Measurements from ENCODE around the gene PGM1.

Gene PGM1

DNA sequence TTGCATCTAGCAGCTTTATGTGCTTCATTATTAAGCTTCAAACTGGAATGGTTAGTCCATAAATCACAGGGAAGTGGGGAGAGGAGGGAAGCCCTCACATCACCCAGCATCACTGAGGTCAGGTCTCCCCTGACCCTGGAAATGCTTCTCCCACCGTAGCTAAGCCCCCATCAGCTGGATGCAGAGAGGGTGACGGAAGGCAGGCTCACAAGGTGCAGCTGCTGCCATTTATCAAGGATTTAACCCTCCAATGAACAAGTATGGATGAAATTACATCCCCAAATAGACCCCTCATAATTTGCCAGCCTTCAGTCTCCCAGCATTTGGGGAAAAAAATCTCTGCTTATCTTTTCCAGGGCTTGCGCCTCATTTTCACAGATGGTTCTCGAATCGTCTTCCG lies 60.8 kb downstream of the PGM1 start:
- Histone ChIP-seq H3K27me3 (ENCODE audit: control insufficient read depth, insufficient read depth, low read length) (no peaks in the 10 kb centered on the region), H3K4me3 (ENCODE audit: low read depth, low read length) (no peak overlapping the region), H3K9ac (ENCODE audit: low read depth, low read length) (no peak overlapping the region), H3K4me1 (ENCODE audit: control insufficient read depth, insufficient read depth, low read length) (no peaks in the 10 kb centered on the region), H3K36me3 (ENCODE audit: control insufficient read depth, insufficient read depth, low read length) (peaks cover 5% of the 10 kb centered on the region), H3K9me3 (ENCODE audit: control insufficient read depth, insufficient read depth, low read length) (no peaks in the 10 kb centered on the region)

DNA sequence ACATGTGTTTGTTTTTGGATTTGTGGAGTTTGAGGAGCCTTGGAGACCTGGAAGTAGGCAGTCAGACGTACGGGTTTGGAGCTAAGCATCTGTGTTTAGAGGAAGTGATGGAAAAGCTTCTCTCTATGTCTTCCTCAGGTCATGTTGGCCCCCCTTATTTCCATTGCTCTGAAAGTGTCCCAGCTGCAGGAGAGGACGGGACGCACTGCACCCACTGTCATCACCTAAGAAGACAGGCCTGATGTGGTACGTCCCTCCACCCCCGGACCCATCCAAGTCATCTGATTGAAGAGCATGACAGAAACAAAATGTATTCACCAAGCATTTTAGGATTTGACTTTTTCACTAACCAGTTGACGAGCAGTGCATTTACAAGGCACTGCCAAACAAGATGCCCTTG lies 66.2 kb downstream of the PGM1 start:
- Histone ChIP-seq H3K27me3 (ENCODE audit: control insufficient read depth, insufficient read depth, low read length) (no peaks in the 10 kb centered on the region), H3K9me3 (ENCODE audit: control insufficient read depth, insufficient read depth, low read length) (no peaks in the 10 kb centered on the region), H3K4me3 (ENCODE audit: low read depth, low read length) (no peak overlapping the region), H3K4me1 (ENCODE audit: control insufficient read depth, insufficient read depth, low read length) (no peaks in the 10 kb centered on the region), H3K9ac (ENCODE audit: low read depth, low read length) (no peak overlapping the region), H3K36me3 (ENCODE audit: control insufficient read depth, insufficient read depth, low read length) (peaks cover 5% of the 10 kb centered on the region)

DNA sequence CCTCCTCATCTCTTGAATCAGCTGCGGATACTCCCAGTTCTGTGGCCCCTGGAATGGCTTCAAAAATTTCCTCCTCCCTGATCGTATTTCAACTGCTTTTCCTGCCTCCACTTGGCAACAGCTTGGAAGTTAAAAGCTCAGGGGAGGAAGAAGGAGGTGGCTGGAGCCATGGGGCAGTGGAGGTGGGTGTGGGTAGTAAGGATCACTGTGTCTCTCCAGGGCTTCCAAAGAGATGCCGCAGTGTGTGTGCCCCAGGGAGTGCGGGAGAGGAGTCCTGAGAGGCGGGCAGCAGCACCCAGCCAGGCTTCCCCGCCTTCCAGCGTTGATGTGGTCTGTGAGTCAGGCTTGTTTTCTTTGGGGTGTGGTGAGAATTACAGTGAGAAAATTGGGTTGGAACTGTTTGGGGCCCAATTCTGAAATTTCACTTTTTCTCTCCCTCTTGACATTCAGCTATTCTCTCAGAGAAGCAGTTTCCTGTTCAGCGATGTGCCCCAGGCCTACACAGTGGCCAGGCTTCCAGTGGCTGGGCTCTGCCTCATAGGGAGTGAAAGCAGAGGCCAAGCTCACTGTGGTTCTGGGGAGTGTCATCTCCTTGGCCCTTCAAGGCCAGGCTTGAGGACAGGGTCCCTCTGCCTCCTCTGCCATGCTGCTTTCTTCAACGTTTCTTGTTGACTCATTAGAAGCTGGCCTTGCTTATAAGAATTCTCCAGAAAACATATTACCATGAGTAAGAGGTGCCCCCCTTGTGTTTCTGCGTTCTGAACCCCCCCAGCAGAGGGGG lies 69.0 kb downstream of the PGM1 start:
- no peaks in the 10 kb centered on the region for H3K36me3 ChIP-seq (ENCODE audit: control insufficient read depth, insufficient read depth, low read length)
- H3K27me3 ChIP-seq (ENCODE audit: control insufficient read depth, insufficient read depth, low read length), result no peaks in the 10 kb centered on the region
- no peak overlapping the region for H3K9ac ChIP-seq (ENCODE audit: low read depth, low read length)
- H3K4me1 ChIP-seq (ENCODE audit: control insufficient read depth, insufficient read depth, low read length), result peaks cover 2% of the 10 kb centered on the region
- H3K4me3 ChIP-seq (ENCODE audit: low read depth, low read length), result no peak overlapping the region
- H3K9me3 ChIP-seq (ENCODE audit: control insufficient read depth, insufficient read depth, low read length), result no peaks in the 10 kb centered on the region

DNA sequence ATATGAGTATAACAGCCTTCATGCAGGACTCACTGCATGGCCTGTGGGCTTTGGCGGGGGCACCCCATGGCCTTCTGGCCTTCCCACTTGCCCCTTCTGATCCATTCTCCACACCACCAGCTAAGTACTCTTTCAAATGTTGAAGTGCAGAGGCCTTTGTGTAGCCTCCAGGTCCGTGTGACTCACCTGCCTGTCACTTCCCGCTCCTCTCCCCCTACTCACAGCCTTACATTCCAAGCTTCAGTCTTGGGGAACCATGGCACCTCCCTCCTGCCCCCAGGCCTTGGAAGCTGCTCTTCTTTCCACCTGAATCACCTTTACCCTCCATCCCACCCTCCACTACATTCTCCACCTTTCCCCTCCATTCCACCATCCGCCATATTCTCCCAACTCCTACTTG lies 69.6 kb downstream of the PGM1 start:
- Histone ChIP-seq H3K27me3 (ENCODE audit: control insufficient read depth, insufficient read depth, low read length) (no peaks in the 10 kb centered on the region), H3K4me3 (ENCODE audit: low read depth, low read length) (no peak overlapping the region), H3K4me1 (ENCODE audit: control insufficient read depth, insufficient read depth, low read length) (peaks cover 2% of the 10 kb centered on the region), H3K36me3 (ENCODE audit: control insufficient read depth, insufficient read depth, low read length) (no peaks in the 10 kb centered on the region), H3K9me3 (ENCODE audit: control insufficient read depth, insufficient read depth, low read length) (no peaks in the 10 kb centered on the region), H3K9ac (ENCODE audit: low read depth, low read length) (no peak overlapping the region)

DNA sequence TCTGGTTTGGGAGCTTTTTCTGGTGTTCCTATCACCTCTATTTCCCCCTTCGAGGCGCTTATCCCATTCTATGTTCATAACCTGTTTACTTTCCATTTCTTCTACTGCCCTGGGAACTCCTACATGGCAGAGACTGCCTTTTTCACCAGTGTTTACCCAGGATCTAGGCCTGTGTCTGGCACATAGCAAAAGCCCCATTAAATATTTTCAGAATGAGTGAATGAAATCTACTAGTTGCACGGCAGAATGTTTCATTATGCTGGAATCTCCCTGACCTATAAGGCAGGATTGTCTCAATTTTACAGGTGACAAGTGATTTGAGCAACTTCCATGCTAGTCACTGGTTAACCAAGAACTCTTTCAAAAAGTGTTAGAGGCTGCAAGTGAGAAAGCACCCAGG lies 70.1 kb downstream of the PGM1 start:
- peaks cover 2% of the 10 kb centered on the region for H3K4me1 ChIP-seq (ENCODE audit: control insufficient read depth, insufficient read depth, low read length)
- H3K9ac ChIP-seq (ENCODE audit: low read depth, low read length), result no peak overlapping the region
- H3K27me3 ChIP-seq (ENCODE audit: control insufficient read depth, insufficient read depth, low read length), result no peaks in the 10 kb centered on the region
- peaks cover 2% of the 10 kb centered on the region for H3K36me3 ChIP-seq (ENCODE audit: control insufficient read depth, insufficient read depth, low read length)
- H3K4me3 ChIP-seq (ENCODE audit: low read depth, low read length), result no peak overlapping the region
- H3K9me3 ChIP-seq (ENCODE audit: control insufficient read depth, insufficient read depth, low read length), result no peaks in the 10 kb centered on the region

DNA sequence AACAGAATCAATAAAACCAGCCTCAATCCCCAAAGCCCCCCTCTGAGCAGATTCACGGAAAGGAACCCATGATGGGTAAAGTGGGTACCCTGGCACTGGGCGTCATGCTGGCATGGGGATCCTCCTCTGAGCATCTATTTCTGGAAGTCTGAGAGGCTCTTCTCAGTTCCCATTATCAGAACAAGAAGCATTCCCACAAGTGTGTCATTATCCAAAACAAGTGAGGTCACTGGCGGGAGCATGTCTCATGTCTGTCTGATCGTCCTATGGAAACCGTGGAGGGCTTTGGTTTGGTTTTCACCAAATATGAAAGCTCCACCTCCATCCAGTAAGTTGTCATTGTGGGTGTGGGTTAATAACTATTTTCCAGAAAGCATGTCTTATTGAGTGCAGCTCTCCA lies 70.7 kb downstream of the PGM1 start:
- Histone ChIP-seq H3K9me3 (ENCODE audit: control insufficient read depth, insufficient read depth, low read length) (no peaks in the 10 kb centered on the region), H3K9ac (ENCODE audit: low read depth, low read length) (no peak overlapping the region), H3K36me3 (ENCODE audit: control insufficient read depth, insufficient read depth, low read length) (peaks cover 2% of the 10 kb centered on the region), H3K4me1 (ENCODE audit: control insufficient read depth, insufficient read depth, low read length) (peaks cover 2% of the 10 kb centered on the region), H3K4me3 (ENCODE audit: low read depth, low read length) (no peak overlapping the region), H3K27me3 (ENCODE audit: control insufficient read depth, insufficient read depth, low read length) (no peaks in the 10 kb centered on the region)

DNA sequence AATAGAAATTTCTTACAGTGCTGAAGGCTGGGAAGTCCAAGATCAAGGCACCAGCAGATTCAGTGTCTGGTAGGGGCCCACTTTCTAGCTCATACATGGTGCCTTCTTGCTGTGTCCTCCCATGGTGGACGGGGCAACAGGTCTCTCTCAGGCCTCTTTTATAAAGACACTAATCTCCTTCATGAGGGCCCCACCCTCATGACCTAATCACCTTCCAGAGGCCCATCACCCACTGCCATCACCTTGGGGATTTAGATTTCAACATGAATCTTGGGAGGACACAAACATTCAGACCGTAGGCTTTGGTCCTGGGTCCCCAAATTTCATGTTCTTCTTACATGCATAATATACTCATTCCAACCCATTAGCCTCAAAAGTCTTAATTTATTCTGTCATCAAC lies 71.5 kb downstream of the PGM1 start:
- no peaks in the 10 kb centered on the region for H3K27me3 ChIP-seq (ENCODE audit: control insufficient read depth, insufficient read depth, low read length)
- no peak overlapping the region for H3K4me3 ChIP-seq (ENCODE audit: low read depth, low read length)
- peaks cover 2% of the 10 kb centered on the region for H3K36me3 ChIP-seq (ENCODE audit: control insufficient read depth, insufficient read depth, low read length)
- no peak overlapping the region for H3K9ac ChIP-seq (ENCODE audit: low read depth, low read length)
- H3K4me1 ChIP-seq (ENCODE audit: control insufficient read depth, insufficient read depth, low read length), result peaks cover 2% of the 10 kb centered on the region
- H3K9me3 ChIP-seq (ENCODE audit: control insufficient read depth, insufficient read depth, low read length), result no peaks in the 10 kb centered on the region

DNA sequence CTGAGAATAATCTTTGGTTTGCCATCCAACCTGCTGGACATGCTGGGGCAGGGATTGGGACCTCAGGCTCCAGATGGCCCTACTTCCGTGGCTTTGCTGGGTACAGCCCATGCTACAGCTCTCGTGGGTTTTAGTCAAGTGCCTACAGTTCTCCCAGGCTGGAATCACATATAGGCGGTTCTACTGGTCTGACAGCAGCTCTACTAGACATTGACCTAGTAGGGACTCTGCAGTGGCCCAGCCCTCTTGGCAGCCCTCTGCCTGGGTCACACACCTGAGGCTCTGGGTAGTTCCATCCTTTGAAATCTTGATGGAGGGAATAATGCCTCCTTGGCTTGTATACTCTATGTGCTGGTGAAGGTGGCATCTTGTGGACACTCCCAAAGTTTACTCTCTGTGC lies 72.2 kb downstream of the PGM1 start:
- Histone ChIP-seq H3K27me3 (ENCODE audit: control insufficient read depth, insufficient read depth, low read length) (no peaks in the 10 kb centered on the region), H3K36me3 (ENCODE audit: control insufficient read depth, insufficient read depth, low read length) (peaks cover 2% of the 10 kb centered on the region), H3K4me1 (ENCODE audit: control insufficient read depth, insufficient read depth, low read length) (peaks cover 2% of the 10 kb centered on the region), H3K9ac (ENCODE audit: low read depth, low read length) (no peak overlapping the region), H3K9me3 (ENCODE audit: control insufficient read depth, insufficient read depth, low read length) (no peaks in the 10 kb centered on the region), H3K4me3 (ENCODE audit: low read depth, low read length) (no peak overlapping the region)

DNA sequence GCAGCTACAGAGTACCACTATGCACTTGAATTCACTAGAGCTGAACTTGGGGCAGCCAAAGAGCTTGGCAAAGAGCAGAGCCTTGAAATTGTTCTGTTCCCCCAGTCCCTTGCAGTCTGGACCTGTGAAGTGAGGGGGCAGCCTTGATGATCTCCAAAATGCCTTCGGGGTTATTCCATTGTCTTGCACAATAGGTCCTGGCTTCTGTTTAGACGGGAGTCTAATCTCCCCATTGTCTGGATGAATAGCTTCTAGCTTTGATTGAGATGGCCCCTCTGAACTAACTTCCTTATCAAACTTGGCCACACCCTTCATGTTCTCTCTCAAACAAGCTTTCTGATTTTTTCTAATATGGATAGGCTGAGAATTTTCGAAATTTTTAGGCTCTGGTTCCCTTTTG lies 72.6 kb downstream of the PGM1 start:
- no peak overlapping the region for H3K4me3 ChIP-seq (ENCODE audit: low read depth, low read length)
- peaks cover 2% of the 10 kb centered on the region for H3K36me3 ChIP-seq (ENCODE audit: control insufficient read depth, insufficient read depth, low read length)
- H3K9ac ChIP-seq (ENCODE audit: low read depth, low read length), result no peak overlapping the region
- no peaks in the 10 kb centered on the region for H3K9me3 ChIP-seq (ENCODE audit: control insufficient read depth, insufficient read depth, low read length)
- H3K4me1 ChIP-seq (ENCODE audit: control insufficient read depth, insufficient read depth, low read length), result peaks cover 2% of the 10 kb centered on the region
- H3K27me3 ChIP-seq (ENCODE audit: control insufficient read depth, insufficient read depth, low read length), result no peaks in the 10 kb centered on the region

DNA sequence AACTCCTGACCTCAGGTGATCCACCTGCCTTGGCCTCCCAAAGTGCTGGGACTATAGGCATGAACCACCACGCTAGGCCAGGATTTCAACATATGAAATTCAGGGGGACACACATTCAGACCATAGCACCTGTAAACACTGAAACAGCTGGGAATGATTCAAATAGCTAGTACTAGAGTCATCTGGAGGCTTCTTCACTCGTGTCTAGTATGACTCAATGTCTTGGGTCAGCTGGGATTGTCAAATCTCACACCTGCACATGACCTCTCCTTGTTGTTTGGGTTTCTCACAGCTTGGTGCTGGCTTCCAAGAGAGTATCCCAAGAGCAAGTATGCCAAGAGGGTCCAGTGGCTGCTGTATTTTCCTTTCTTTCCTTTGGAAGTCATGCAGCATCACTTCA lies 75.1 kb downstream of the PGM1 start:
- no peaks in the 10 kb centered on the region for H3K27me3 ChIP-seq (ENCODE audit: control insufficient read depth, insufficient read depth, low read length)
- peaks cover 2% of the 10 kb centered on the region for H3K4me1 ChIP-seq (ENCODE audit: control insufficient read depth, insufficient read depth, low read length)
- H3K9ac ChIP-seq (ENCODE audit: low read depth, low read length), result no peak overlapping the region
- no peak overlapping the region for H3K4me3 ChIP-seq (ENCODE audit: low read depth, low read length)
- H3K36me3 ChIP-seq (ENCODE audit: control insufficient read depth, insufficient read depth, low read length), result peaks cover 2% of the 10 kb centered on the region
- no peaks in the 10 kb centered on the region for H3K9me3 ChIP-seq (ENCODE audit: control insufficient read depth, insufficient read depth, low read length)

DNA sequence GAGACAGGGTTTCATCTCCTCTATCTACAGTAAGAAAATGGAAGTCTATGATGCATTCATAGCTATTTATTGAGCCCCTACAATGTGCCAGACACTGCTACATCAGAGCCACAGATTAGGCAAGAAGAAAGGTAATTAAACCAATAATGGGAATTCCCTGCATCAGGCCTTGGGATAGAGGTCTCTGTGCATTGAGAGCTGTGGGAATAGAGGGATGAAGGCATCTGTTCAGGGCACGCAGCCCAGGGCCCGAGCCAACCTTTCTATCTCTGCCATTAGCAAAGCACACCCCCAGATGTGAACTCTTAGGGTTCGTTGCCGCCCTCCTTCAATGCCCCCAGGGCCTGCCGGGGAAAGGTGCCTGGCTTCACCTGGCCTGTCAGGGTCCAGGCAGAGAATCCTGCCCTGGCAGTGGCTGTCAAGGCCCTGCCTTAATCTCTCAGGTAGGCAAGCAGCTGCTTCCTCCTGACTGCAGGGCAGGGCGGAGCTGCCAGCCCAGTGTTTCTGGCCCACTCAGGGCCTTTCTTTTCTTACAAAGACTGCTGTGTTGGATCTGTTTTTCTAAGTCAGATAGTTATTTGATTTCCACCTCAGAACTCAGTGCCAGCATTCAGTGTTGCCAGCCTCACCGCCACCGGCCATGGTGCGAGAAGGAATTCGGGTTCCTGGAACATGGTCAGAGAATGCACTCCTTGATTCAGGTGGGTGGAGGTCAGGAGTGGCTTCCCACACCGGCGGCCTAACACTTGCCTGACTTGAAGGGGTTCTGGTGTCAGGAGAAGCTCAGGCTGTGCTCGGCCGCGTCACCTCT lies 76.1 kb downstream of the PGM1 start:
- peaks cover 2% of the 10 kb centered on the region for H3K36me3 ChIP-seq (ENCODE audit: control insufficient read depth, insufficient read depth, low read length)
- no peak overlapping the region for H3K4me3 ChIP-seq (ENCODE audit: low read depth, low read length)
- H3K27me3 ChIP-seq (ENCODE audit: control insufficient read depth, insufficient read depth, low read length), result no peaks in the 10 kb centered on the region
- H3K4me1 ChIP-seq (ENCODE audit: control insufficient read depth, insufficient read depth, low read length), result peaks cover 2% of the 10 kb centered on the region
- H3K9me3 ChIP-seq (ENCODE audit: control insufficient read depth, insufficient read depth, low read length), result no peaks in the 10 kb centered on the region
- no peak overlapping the region for H3K9ac ChIP-seq (ENCODE audit: low read depth, low read length)

DNA sequence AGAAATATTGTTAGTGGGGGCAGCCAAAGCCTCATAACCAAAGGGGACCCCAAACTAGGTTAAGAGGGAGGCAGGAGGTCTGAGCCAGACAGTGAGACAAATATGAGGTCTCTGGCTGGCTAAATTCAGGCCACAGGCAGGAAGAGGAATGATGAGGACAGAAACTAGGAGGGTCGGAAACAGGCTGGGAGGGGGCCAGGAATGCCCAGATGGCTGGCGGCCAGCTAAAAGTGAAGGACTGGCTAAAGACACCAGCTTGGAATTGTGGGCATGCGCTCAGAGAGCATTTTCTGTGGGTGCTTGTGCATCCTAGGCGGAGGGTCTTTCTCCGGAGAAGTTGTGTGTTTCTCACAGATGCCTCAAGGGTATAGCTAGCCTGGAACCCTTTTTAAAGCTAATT lies 77.0 kb downstream of the PGM1 start:
- H3K9ac ChIP-seq (ENCODE audit: low read depth, low read length), result no peak overlapping the region
- H3K4me3 ChIP-seq (ENCODE audit: low read depth, low read length), result no peak overlapping the region
- H3K27me3 ChIP-seq (ENCODE audit: control insufficient read depth, insufficient read depth, low read length), result no peaks in the 10 kb centered on the region
- peaks cover 2% of the 10 kb centered on the region for H3K36me3 ChIP-seq (ENCODE audit: control insufficient read depth, insufficient read depth, low read length)
- no peaks in the 10 kb centered on the region for H3K9me3 ChIP-seq (ENCODE audit: control insufficient read depth, insufficient read depth, low read length)
- H3K4me1 ChIP-seq (ENCODE audit: control insufficient read depth, insufficient read depth, low read length), result peaks cover 8% of the 10 kb centered on the region

All from iPS-15b (cell line).